ENCODE results near the gene RTN1.

RTN1 gene

DNA sequence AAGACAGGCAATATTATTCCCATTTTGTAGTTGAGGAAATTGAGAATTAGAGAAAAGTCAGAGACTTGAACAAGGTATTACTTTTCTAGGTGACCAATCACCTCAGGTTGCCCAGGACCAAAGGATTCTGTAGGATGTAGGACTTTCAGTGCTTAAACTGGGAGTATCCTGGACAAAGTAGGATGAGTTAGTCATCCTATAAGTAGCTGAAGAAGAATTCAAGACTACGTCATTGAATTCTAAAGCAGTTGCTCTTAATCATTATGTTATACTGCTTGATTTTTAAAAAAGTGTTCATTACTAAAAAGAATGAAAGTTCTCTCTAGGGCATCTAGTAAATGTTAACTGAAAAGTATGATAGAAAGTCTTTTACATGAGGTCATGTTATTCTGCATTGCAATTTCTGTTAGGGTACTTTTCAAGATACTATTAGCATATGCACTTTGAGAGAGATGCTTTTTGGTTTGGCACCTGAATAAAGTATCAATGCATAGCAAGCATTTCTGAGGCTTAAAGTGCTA is 101.7 kb downstream of the RTN1 start:
- Histone ChIP-seq H4K20me1 (ENCODE audit: insufficient read depth, low read length, poor library complexity, severe bottlenecking) (no peaks in the 10 kb centered on the region), H3K4me2 (ENCODE audit: low read depth, low read length, poor library complexity, severe bottlenecking) (no peak overlapping the region), H3K9ac (ENCODE audit: low read depth, low read length, poor library complexity, severe bottlenecking) (no peak overlapping the region), H3K27me3 (ENCODE audit: insufficient read depth, low read length, poor library complexity, severe bottlenecking) (no peaks in the 10 kb centered on the region), H3K4me1 (ENCODE audit: insufficient read depth, low read length, poor library complexity, severe bottlenecking) (no peaks in the 10 kb centered on the region), H2AFZ (ENCODE audit: low read length) (no peak overlapping the region), H3F3A (ENCODE audit: low read depth) (no peaks in the 10 kb centered on the region), H3K79me2 (ENCODE audit: insufficient read depth, low read length) (no peaks in the 10 kb centered on the region), H3K4me3 (ENCODE audit: low read length, poor library complexity, severe bottlenecking) (no peak overlapping the region), H3K9me3 (ENCODE audit: insufficient read depth, low read depth, low read length) (no peaks in the 10 kb centered on the region), H3K9me2 (replicated peaks; ENCODE audit: low read depth, low read length) (no peaks in the 10 kb centered on the region), H3K36me3 (ENCODE audit: insufficient read depth, low read length) (no peaks in the 10 kb centered on the region)
- no peak for TF ChIP-seq CTCF (conservative IDR thresholded peaks at IDR 0.05; ENCODE audit: low read length)
- TF ChIP-seq EZH2phosphoT487 (IDR thresholded peaks at IDR 0.05; ENCODE audit: borderline replicate concordance): no peak

GRCh38 chr14:59761851-59762250 is 108.7 kb downstream of the RTN1 start:
- Histone ChIP-seq H3K9me3 (ENCODE audit: insufficient read depth, low read depth, low read length) (no peaks in the 10 kb centered on the region), H3K9ac (ENCODE audit: low read depth, low read length, poor library complexity, severe bottlenecking) (no peak overlapping the region), H4K20me1 (ENCODE audit: insufficient read depth, low read length, poor library complexity, severe bottlenecking) (no peaks in the 10 kb centered on the region), H3K36me3 (ENCODE audit: insufficient read depth, low read length) (no peaks in the 10 kb centered on the region), H3K4me2 (ENCODE audit: low read depth, low read length, poor library complexity, severe bottlenecking) (no peak overlapping the region), H3F3A (ENCODE audit: low read depth) (no peaks in the 10 kb centered on the region), H3K4me1 (ENCODE audit: insufficient read depth, low read length, poor library complexity, severe bottlenecking) (no peaks in the 10 kb centered on the region), H3K9me2 (replicated peaks; ENCODE audit: low read depth, low read length) (no peaks in the 10 kb centered on the region), H3K27me3 (ENCODE audit: insufficient read depth, low read length, poor library complexity, severe bottlenecking) (no peaks in the 10 kb centered on the region), H2AFZ (ENCODE audit: low read length) (no peak overlapping the region), H3K79me2 (ENCODE audit: insufficient read depth, low read length) (no peaks in the 10 kb centered on the region), H3K4me3 (ENCODE audit: low read length, poor library complexity, severe bottlenecking) (no peak overlapping the region)
- TF ChIP-seq EZH2phosphoT487 (IDR thresholded peaks at IDR 0.05; ENCODE audit: borderline replicate concordance): no peak
- TF ChIP-seq CTCF (conservative IDR thresholded peaks at IDR 0.05; ENCODE audit: low read length): no peak

DNA sequence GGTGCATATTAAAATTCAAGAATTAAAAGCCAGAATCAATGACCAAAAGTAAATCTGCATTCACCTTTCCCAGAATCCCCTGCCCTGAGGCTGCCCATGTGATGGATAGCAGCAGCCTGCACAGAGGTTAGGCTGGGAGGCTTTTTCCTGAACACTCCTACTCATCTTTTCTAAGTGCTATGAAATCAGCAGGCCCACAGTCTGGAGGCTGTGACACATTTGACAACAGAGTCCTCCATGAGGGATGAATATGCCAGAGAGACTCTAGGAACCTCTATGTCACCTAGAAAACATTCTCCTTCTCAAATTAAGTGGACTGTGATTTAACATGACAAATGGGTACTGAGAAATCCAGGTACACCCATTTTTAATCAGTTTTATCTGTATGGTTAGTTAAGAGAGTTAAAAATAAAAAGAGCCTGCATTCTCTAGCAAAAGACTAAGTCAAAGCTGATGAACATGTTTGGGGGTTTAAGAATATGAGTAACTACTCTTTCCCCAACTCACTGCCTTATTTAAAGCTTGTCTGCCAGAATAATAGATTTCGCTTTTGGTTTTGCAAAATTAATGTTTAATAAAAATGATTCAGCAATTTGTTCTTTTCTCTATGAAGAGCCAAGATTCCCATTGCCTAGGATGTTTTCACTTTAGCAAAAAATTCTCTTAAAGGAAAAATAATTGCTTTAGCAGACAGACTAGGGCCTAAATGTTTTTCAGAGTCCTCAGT is 115.0 kb downstream of the RTN1 start:
- Histone ChIP-seq H3K4me1 (ENCODE audit: insufficient read depth, low read length, poor library complexity, severe bottlenecking) (no peaks in the 10 kb centered on the region), H4K20me1 (ENCODE audit: insufficient read depth, low read length, poor library complexity, severe bottlenecking) (no peaks in the 10 kb centered on the region), H3F3A (ENCODE audit: low read depth) (no peaks in the 10 kb centered on the region), H2AFZ (ENCODE audit: low read length) (no peak overlapping the region), H3K27me3 (ENCODE audit: insufficient read depth, low read length, poor library complexity, severe bottlenecking) (no peaks in the 10 kb centered on the region), H3K79me2 (ENCODE audit: insufficient read depth, low read length) (no peaks in the 10 kb centered on the region), H3K9me2 (replicated peaks; ENCODE audit: low read depth, low read length) (no peaks in the 10 kb centered on the region), H3K4me2 (ENCODE audit: low read depth, low read length, poor library complexity, severe bottlenecking) (no peak overlapping the region), H3K4me3 (ENCODE audit: low read length, poor library complexity, severe bottlenecking) (no peak overlapping the region), H3K36me3 (ENCODE audit: insufficient read depth, low read length) (no peaks in the 10 kb centered on the region), H3K9me3 (ENCODE audit: insufficient read depth, low read depth, low read length) (no peaks in the 10 kb centered on the region), H3K9ac (ENCODE audit: low read depth, low read length, poor library complexity, severe bottlenecking) (no peak overlapping the region)
- TF ChIP-seq CTCF (conservative IDR thresholded peaks at IDR 0.05; ENCODE audit: low read length) (no peak), EZH2phosphoT487 (IDR thresholded peaks at IDR 0.05; ENCODE audit: borderline replicate concordance) (no peak)

All from Loucy (cell line).